HepG2 (cell line): ENCODE data around the gene PACSIN1. TPM values are rescaled to one million over a fixed set of nuclear protein-coding genes. Genes with fewer than 3 reads are reported as not detected.

Source experiments
- DR1 ChIP-seq: sonication (generic); formaldehyde crosslinking; IDR thresholded peaks from 2 replicates; pipeline ENCODE4 v1.8.0; 2021; ENCODE audit warnings: mild to moderate bottlenecking, missing genetic modification reagents, inconsistent platforms
- ELF4 ChIP-seq: sonication (generic); formaldehyde crosslinking; IDR thresholded peaks from 2 replicates; pipeline ENCODE4 v1.5.0; 2020; ENCODE audit warnings: missing genetic modification reagents, mild to moderate bottlenecking, moderate library complexity, borderline replicate concordance
- HOXA3 ChIP-seq: sonication (generic); formaldehyde crosslinking; IDR thresholded peaks from 2 replicates; pipeline ENCODE4 v1.5.0; 2020; ENCODE audit warnings: missing genetic modification reagents
- ISX ChIP-seq: sonication (generic); formaldehyde crosslinking; conservative IDR thresholded peaks from 2 replicates; pipeline ENCODE4 v1.5.0; 2020; ENCODE audit warnings: missing genetic modification reagents
- MIER3 ChIP-seq: IDR thresholded peaks from 2 replicates; pipeline ENCODE4 v1.6.1; 2016; ENCODE audit warnings: missing compliant biosample characterization, borderline replicate concordance
- SAFB2 ChIP-seq: sonication (generic); formaldehyde crosslinking; IDR thresholded peaks from 2 replicates; pipeline ENCODE4 v1.5.1; 2020; ENCODE audit warnings: missing genetic modification reagents, low read depth, mild to moderate bottlenecking, borderline replicate concordance
- SIN3A ChIP-seq: IDR thresholded peaks from 2 replicates; pipeline ENCODE4 v1.6.1; 2011; ENCODE audit warnings: low read depth, mild to moderate bottlenecking, control low read depth, low read length, borderline replicate concordance
- SMAD1 ChIP-seq: sonication (generic); formaldehyde crosslinking; IDR thresholded peaks from 2 replicates; pipeline ENCODE4 v1.4.0; 2020; ENCODE audit warnings: missing genetic modification reagents, low read depth, mild to moderate bottlenecking, borderline replicate concordance
- ZMYM4 ChIP-seq: sonication (generic); formaldehyde crosslinking; IDR thresholded peaks from 2 replicates; pipeline ENCODE4 v1.8.1; 2023; ENCODE audit warnings: mild to moderate bottlenecking, missing genetic modification reagents
- ZNF713 ChIP-seq: sonication (generic); formaldehyde crosslinking; IDR thresholded peaks from 2 replicates; pipeline ENCODE4 v1.4.0; 2020; ENCODE audit warnings: mild to moderate bottlenecking, missing genetic modification reagents
- ZNF83 ChIP-seq: sonication (generic); formaldehyde crosslinking; IDR thresholded peaks from 2 replicates; pipeline ENCODE4 v1.4.0; 2020; ENCODE audit warnings: missing genetic modification reagents, mild to moderate bottlenecking, borderline replicate concordance
- ZNF891 ChIP-seq: sonication (generic); formaldehyde crosslinking; IDR thresholded peaks from 2 replicates; pipeline ENCODE4 v1.5.0; 2020; ENCODE audit warnings: mild to moderate bottlenecking, missing genetic modification reagents
- polyA plus RNA-seq, 8 experiments: library from polyadenylated mRNA; depleted of rRNA in 3 of 8; stranded (reverse) in 7 of 8; unstranded in 1 of 8; fragments of >200 nt; fragmentation: Illumina TruSeq in 4 of 8; extraction: Trizol in 4 of 8; gene quantifications; 2 replicates each; pipeline versions ENCODE4 v1.2.1 to v1.2.3, GENCODE V29; 2011 to 2016; ENCODE audit warnings: low read depth in 4 of 8, missing spikeins in 1 of 8, mixed read lengths in 1 of 8; ENCODE audit not compliant: insufficient read depth in 1 of 8
- total RNA-seq, 5 experiments: library from RNA; depleted of rRNA; stranded (reverse); fragments of >200 nt; fragmentation: Illumina TruSeq; extraction: Trizol; gene quantifications; 2 replicates each; pipeline ENCODE4 v1.2.3, GENCODE V29; 2016; ENCODE audit warnings: low read depth in 1 of 5
- TF ChIP-seq, protein P1 (sequence below): sonication (generic); formaldehyde crosslinking; IDR thresholded peaks from 2 replicates; pipeline ENCODE4 v1.8.0; 2022; ENCODE audit warnings: missing genetic modification reagents, mild to moderate bottlenecking, borderline replicate concordance
- TF ChIP-seq, protein P2 (sequence below): IDR thresholded peaks from 2 replicates; pipeline ENCODE4 v1.6.1; 2016; ENCODE audit warnings: low read depth, missing genetic modification reagents, missing compliant biosample characterization
- TF ChIP-seq, protein P3 (sequence below): sonication (generic); formaldehyde crosslinking; IDR thresholded peaks from 2 replicates; pipeline ENCODE4 v1.4.0; 2020; ENCODE audit warnings: missing genetic modification reagents
- TF ChIP-seq, protein P4 (sequence below): conservative IDR thresholded peaks from 2 replicates; pipeline ENCODE4 v1.6.1; 2018; ENCODE audit warnings: missing genetic modification reagents
- TF ChIP-seq, protein P5 (sequence below): sonication (generic); formaldehyde crosslinking; IDR thresholded peaks from 2 replicates; pipeline ENCODE4 v1.8.1; 2023; ENCODE audit warnings: mild to moderate bottlenecking, missing genetic modification reagents

PACSIN1 gene
- total and polyA plus RNA-seq, 2 of the 13 experiments (the other 11 are each of a cell fraction or from before 2014, with no cell fraction given) = not detected

DNA sequence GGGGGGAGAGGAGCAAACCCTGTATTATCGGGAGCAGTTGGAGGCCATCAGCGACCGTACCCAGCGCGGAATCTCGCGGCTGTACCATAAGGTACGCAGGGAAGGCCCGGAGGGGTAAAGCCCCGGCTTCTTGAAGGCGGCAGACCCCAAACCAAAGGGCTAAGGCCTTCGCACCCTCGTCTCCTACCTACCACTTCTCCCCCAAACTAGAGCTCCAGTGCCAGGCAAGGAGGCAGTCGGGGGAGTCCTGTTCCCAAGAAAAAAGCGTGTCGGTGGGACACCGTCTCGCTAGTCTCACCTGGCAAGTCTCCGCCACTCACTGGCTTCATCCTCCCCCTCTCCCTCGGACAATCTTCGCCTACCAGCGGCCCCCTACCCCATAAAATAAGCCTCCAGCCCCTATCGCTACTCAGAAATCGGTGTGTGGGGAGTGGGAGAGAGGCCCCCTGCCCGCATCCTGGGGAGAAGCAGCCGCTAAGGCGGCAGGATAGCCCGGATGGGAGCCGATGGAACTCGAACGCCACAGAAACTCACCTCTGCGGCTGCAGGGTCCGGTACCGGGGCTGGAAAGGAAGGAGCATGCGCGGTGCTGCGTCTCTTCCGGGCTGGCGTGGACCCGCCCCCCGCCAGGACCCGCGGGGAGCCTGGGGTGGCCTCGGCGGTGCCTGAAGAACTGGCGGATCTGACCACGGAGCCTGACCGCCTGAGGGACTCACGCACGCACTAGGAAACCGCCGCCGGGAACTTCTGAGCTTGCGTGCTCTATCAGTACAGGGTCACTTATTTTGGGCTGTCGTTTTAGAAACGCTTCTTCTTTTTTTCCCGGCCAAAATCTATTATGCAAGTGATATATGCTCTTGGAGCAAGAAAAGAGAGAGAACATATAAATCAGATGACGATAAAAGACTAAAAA is 40.1 kb upstream of the PACSIN1 start, which contains the start of gene RPS10 (continued):
- TF ChIP-seq, protein P1, sequence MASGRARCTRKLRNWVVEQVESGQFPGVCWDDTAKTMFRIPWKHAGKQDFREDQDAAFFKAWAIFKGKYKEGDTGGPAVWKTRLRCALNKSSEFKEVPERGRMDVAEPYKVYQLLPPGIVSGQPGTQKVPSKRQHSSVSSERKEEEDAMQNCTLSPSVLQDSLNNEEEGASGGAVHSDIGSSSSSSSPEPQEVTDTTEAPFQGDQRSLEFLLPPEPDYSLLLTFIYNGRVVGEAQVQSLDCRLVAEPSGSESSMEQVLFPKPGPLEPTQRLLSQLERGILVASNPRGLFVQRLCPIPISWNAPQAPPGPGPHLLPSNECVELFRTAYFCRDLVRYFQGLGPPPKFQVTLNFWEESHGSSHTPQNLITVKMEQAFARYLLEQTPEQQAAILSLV (CRISPR knock-in tag) = peak; percentile 95; the same call in 1 of the 2 replicates
- no peak for TF ChIP-seq ZNF83
- 0 out of 2 replicates have a peak, but pooled peaks have one; percentile 54 for TF ChIP-seq MIER3 (CRISPR knock-in tag)
- TF ChIP-seq ZNF713 (CRISPR knock-in tag) = 0 out of 2 replicates have a peak, but pooled peaks have one; percentile 52
- TF ChIP-seq ELF4 (CRISPR knock-in tag) = peak; percentile 87
- TF ChIP-seq ZNF891 (CRISPR knock-in tag) = peak; percentile 96
- TF ChIP-seq HOXA3 (CRISPR knock-in tag) = peak; percentile 77
- TF ChIP-seq SIN3A = peak; percentile 90; the same call in 1 of the 2 replicates
- TF ChIP-seq, protein P2, sequence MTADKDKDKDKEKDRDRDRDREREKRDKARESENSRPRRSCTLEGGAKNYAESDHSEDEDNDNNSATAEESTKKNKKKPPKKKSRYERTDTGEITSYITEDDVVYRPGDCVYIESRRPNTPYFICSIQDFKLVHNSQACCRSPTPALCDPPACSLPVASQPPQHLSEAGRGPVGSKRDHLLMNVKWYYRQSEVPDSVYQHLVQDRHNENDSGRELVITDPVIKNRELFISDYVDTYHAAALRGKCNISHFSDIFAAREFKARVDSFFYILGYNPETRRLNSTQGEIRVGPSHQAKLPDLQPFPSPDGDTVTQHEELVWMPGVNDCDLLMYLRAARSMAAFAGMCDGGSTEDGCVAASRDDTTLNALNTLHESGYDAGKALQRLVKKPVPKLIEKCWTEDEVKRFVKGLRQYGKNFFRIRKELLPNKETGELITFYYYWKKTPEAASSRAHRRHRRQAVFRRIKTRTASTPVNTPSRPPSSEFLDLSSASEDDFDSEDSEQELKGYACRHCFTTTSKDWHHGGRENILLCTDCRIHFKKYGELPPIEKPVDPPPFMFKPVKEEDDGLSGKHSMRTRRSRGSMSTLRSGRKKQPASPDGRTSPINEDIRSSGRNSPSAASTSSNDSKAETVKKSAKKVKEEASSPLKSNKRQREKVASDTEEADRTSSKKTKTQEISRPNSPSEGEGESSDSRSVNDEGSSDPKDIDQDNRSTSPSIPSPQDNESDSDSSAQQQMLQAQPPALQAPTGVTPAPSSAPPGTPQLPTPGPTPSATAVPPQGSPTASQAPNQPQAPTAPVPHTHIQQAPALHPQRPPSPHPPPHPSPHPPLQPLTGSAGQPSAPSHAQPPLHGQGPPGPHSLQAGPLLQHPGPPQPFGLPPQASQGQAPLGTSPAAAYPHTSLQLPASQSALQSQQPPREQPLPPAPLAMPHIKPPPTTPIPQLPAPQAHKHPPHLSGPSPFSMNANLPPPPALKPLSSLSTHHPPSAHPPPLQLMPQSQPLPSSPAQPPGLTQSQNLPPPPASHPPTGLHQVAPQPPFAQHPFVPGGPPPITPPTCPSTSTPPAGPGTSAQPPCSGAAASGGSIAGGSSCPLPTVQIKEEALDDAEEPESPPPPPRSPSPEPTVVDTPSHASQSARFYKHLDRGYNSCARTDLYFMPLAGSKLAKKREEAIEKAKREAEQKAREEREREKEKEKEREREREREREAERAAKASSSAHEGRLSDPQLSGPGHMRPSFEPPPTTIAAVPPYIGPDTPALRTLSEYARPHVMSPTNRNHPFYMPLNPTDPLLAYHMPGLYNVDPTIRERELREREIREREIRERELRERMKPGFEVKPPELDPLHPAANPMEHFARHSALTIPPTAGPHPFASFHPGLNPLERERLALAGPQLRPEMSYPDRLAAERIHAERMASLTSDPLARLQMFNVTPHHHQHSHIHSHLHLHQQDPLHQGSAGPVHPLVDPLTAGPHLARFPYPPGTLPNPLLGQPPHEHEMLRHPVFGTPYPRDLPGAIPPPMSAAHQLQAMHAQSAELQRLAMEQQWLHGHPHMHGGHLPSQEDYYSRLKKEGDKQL (CRISPR knock-in tag) = no peak
- TF ChIP-seq SMAD1 (CRISPR knock-in tag) = peak; percentile 90; the same call in 1 of the 2 replicates
- TF ChIP-seq, protein P3, sequence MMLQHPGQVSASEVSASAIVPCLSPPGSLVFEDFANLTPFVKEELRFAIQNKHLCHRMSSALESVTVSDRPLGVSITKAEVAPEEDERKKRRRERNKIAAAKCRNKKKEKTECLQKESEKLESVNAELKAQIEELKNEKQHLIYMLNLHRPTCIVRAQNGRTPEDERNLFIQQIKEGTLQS (CRISPR knock-in tag) = no peak
- TF ChIP-seq, protein P4, sequence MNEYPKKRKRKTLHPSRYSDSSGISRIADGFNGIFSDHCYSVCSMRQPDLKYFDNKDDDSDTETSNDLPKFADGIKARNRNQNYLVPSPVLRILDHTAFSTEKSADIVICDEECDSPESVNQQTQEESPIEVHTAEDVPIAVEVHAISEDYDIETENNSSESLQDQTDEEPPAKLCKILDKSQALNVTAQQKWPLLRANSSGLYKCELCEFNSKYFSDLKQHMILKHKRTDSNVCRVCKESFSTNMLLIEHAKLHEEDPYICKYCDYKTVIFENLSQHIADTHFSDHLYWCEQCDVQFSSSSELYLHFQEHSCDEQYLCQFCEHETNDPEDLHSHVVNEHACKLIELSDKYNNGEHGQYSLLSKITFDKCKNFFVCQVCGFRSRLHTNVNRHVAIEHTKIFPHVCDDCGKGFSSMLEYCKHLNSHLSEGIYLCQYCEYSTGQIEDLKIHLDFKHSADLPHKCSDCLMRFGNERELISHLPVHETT (CRISPR knock-in tag) = peak; percentile 57; the same call in 1 of the 2 replicates
- peak; percentile 47; the same call in 1 of the 2 replicates for TF ChIP-seq ISX
- TF ChIP-seq DR1 (CRISPR knock-in tag) = peak; percentile 96
- peak; percentile 88; the same call in 1 of the 2 replicates for TF ChIP-seq SAFB2 (CRISPR knock-in tag)
- TF ChIP-seq ZMYM4 (CRISPR knock-in tag) = peak; percentile 80
- TF ChIP-seq, protein P5, sequence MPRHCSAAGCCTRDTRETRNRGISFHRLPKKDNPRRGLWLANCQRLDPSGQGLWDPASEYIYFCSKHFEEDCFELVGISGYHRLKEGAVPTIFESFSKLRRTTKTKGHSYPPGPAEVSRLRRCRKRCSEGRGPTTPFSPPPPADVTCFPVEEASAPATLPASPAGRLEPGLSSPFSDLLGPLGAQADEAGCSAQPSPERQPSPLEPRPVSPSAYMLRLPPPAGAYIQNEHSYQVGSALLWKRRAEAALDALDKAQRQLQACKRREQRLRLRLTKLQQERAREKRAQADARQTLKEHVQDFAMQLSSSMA (CRISPR knock-in tag) = peak; percentile 81
